ENCODE results near the gene ANGPTL2.
A peak's percentile ranks its signal among the peaks of the same experiment; 100 is the strongest.

ANGPTL2 gene

DNA sequence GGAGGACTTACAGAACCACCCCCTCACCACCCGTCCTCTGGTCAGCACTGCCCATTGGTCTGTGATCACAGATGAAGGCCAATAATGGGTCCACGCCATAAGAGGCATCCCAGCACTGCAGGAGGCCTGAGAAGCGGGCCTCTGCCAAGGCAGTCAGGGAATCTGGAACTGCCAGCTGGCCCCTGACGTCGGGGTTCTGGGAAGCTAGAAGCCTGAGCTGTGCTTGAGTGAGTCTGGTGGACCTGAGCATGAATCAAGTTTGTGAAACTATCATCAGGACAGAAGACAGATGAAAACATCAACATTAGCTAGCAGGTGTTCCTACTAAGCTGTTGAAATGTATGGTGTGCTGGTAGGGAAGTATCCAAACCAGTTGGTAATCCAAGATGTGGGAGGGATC is 7.8 kb downstream of the ANGPTL2 start:
- no peak overlapping the region for H3K27ac ChIP-seq
- ChIA-PET CTCF (no interaction called here), POLR2A (ENCODE audit: low non-redundant PET) (no interaction called here)
- DNase-seq (ENCODE audit: low spot score): no peak
- TF ChIP-seq, protein P1, sequence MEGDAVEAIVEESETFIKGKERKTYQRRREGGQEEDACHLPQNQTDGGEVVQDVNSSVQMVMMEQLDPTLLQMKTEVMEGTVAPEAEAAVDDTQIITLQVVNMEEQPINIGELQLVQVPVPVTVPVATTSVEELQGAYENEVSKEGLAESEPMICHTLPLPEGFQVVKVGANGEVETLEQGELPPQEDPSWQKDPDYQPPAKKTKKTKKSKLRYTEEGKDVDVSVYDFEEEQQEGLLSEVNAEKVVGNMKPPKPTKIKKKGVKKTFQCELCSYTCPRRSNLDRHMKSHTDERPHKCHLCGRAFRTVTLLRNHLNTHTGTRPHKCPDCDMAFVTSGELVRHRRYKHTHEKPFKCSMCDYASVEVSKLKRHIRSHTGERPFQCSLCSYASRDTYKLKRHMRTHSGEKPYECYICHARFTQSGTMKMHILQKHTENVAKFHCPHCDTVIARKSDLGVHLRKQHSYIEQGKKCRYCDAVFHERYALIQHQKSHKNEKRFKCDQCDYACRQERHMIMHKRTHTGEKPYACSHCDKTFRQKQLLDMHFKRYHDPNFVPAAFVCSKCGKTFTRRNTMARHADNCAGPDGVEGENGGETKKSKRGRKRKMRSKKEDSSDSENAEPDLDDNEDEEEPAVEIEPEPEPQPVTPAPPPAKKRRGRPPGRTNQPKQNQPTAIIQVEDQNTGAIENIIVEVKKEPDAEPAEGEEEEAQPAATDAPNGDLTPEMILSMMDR (conservative IDR thresholded peaks at IDR 0.05; ENCODE audit: low read depth): no peak

DNA sequence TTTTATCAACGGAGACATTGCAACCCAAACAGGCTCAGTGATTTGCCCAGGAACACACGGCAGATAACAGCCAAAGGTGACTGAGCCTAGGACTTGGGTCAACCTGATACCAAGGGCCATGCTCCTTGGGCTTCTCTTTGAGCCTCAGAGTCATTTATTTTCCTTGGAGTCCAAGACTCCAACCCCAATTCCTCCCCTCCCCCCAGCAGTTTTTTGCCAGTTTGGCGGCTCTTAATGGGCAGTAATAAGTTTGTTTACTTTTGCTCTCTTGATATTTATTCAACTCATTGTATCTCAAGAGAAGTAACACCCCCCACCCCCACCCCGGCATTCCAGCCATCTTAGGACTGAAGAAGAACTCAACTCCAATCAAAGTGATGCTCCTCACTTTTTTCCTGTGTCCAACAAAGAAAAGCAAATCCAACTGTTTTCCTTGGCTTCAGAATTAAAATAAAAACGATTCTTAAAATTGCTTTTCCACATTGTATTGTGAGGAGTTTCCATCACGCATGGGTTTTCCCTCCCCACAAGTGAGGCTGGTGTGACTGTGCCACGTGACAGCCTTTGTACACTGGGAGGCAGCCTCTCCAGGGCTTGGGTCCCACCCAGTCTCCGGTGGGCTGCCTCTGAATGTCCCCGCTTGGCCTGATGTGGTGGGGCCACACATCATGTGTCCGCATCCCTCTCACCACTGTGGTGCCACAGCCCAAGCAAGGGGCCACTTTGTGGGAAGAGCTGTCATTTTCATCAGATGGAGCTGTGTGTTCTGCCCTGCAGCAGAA is 9.1 kb downstream of the ANGPTL2 start:
- TF ChIP-seq, protein P1 (conservative IDR thresholded peaks at IDR 0.05; ENCODE audit: low read depth): no peak
- ChIA-PET POLR2A (ENCODE audit: low non-redundant PET) (no interaction called here), CTCF (interaction anchor here (0.6 kb wide), 1 partner anchor 87 kb away, joined by 3 read pairs; no protein-coding TSS in a partner anchor)
- DNase-seq (ENCODE audit: low spot score): no peak
- no peak overlapping the region for H3K27ac ChIP-seq

DNA sequence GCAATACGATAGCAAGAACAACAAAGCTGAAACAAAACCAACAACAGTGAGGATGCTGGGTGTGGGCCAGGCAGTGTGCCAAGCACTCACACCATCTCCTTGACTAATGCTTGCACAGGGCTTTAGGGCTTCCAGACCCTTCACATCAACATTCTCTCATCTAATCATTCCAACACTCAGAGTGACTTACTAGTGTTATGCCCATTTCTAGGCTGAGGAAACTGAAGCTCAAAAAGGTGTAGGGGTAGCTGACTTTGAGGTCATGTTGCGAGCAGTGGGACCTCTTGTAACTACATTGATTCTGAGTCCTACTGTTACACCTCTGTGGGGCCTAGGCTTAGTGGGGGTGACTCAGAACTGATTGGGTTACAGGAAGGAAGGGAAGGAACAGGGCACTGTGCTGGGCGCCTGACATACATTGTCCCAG is 9.7 kb downstream of the ANGPTL2 start:
- POLR2A ChIA-PET (ENCODE audit: low non-redundant PET): no interaction called here
- peak; percentile 41 for DNase-seq (ENCODE audit: low spot score)
- TF ChIP-seq, protein P1 (conservative IDR thresholded peaks at IDR 0.05; ENCODE audit: low read depth): no peak
- no peak overlapping the region for H3K27ac ChIP-seq
- CTCF ChIA-PET: interaction anchor here (0.6 kb wide), 1 partner anchor 88 kb away, joined by 3 read pairs; no protein-coding TSS in a partner anchor

DNA sequence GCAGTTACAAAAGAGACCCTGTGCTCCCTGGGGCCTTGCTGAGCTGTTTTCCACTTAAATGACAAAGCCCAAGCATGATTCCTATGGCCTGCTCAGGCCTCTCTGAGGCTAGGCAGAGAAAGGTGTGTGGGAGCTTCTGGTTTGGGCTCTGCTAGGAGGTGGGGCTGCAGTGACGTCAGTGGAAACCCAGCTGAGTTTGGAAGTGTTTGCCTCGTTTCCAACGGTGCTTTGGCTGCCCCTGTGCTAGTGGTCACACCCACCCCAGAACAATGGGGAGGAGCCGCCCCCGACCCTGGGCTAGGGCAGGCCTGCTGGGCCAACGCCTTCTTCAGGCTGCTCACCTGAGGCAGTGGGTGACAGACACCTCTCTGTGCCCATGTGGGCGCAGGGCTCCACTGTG is 10.4 kb downstream of the ANGPTL2 start:
- ChIA-PET POLR2A (ENCODE audit: low non-redundant PET) (no interaction called here), CTCF (interaction anchor here (0.7 kb wide), 1 partner anchor 147 kb away, joined by 3 read pairs; no protein-coding TSS in a partner anchor)
- TF ChIP-seq, protein P1 (conservative IDR thresholded peaks at IDR 0.05; ENCODE audit: low read depth): no peak
- peak overlapping the region; percentile 10 for H3K27ac ChIP-seq
- DNase-seq (ENCODE audit: low spot score): peak; percentile 43

DNA sequence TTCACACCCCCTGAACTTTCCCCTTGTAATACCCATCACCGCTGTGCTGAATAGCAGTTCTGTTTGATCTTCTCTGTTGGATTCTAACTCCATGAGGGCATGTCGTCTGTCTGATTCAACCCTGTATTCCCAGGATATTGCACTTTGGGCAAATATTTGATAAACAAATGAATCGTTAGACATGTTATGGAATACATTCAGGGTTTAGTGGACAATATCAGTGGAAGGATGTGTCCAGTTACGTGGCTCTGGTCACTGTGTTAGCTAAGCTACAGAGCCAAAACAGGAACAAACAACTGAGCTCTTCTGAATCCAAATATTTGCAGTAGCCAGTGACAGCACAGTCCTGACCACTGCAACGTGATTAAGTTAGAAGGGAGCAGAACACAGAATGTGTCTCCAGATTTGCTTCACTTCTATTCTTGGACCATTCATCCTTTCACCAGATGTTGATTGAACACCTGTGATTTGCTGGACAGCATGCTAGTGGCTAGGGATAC is 13.2 kb downstream of the ANGPTL2 start:
- no peak for DNase-seq (ENCODE audit: low spot score)
- ChIA-PET CTCF (no interaction called here), POLR2A (ENCODE audit: low non-redundant PET) (no interaction called here)

More for the DNA sequence above, 13.2 kb downstream of the ANGPTL2 start:
- H3K27ac ChIP-seq: no peak overlapping the region
- TF ChIP-seq, protein P1 (conservative IDR thresholded peaks at IDR 0.05; ENCODE audit: low read depth): no peak

Data from RWPE1 (cell line).